GM21381 (cell line): ENCODE results near the gene TSPAN9.

Source experiments
- ATAC-seq: cut with Tn5 transposase; IDR thresholded peaks from one replicate; pipeline ENCODE4 v1.9.1; 2021; ENCODE audit warnings: mild to moderate bottlenecking, moderate library complexity; ENCODE audit not compliant: unreplicated experiment

The TSPAN9 gene

DNA sequence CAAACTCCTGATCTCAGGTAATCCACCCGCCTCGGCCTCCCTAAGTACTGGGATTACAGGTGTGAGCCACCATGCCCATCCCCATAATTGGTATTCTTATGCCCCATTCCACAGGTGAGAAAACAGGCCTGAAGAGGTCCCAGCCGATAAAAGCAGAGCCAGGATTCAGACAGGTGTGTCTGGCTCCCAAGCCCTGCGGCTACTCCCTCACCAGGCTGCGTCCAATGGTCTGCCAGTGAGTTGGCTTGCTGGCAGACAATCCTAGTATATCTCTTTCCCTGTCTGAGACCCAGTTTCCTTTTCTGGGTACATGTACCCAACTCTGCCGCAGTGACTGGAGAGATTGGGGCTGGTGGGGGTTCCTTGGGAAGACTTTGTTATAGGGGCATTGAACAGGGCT, 1.9 kb upstream of the TSPAN9 start:
- ATAC-seq = no peak

- ATAC-seq = no peak
Observed at GRCh38 chr12:3077572-3078081, 448 bp downstream of the TSPAN9 start.

- no peak for ATAC-seq
Observed at GRCh38 chr12:3078086-3078820, 1.1 kb downstream of the TSPAN9 start.

DNA sequence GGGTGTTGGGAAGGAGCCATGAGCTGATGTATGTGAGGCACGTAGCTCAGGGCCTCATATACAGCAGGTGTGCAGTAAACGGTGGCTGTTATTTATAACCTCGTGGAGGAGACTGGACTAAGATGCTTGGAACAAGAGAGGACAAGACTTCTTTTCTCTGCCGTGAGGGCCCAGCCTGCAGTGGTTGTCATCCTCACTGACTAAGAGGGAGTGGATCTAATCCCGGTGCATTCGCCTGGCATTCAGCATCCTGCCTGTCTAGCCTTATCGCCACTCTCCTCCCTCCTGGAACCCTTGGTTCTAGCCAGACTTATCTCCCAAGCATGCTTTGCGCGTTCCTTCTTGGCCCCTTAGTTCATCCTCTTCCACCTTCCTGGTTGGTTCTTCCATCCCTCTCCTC, 3.9 kb downstream of the TSPAN9 start:
- no peak for ATAC-seq

- ATAC-seq = no peak
Observed at GRCh38 chr12:3081886-3082285, 4.7 kb downstream of the TSPAN9 start.

DNA sequence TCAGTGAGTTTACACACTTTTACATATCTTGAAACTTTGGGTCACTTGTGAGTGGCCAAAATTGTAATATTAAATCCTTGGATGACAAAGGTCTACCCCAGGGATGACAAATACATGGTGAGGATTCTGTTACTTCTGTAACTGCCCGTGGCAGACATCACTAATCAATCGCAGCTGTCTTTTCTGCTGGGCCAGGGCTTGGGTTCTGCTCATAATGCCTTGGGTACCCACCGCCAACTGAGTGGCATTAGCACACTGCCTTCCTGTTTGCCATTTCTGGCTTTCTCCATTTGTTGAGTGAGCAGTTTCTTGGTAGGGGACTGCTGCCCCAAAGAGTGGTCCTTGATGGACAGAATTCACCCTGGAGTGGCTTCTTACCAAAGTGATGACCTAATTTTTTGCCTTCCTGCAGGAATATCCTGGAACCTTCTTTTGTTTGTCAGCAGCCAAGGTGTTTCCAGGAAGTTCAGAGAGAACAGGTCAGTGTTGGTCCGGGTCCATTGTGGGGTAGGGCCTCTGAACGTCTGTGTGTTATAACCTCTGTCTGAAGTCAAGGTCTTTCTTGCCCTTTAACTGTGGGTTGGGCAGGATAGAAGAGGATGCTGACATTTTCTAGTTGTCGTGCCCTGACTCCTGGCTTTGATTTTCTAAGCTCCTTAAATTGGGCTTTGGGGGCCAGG, 6.2 kb downstream of the TSPAN9 start:
- no peak for ATAC-seq

- no peak for ATAC-seq
Observed at GRCh38 chr12:3083921-3084347, 6.8 kb downstream of the TSPAN9 start.

DNA sequence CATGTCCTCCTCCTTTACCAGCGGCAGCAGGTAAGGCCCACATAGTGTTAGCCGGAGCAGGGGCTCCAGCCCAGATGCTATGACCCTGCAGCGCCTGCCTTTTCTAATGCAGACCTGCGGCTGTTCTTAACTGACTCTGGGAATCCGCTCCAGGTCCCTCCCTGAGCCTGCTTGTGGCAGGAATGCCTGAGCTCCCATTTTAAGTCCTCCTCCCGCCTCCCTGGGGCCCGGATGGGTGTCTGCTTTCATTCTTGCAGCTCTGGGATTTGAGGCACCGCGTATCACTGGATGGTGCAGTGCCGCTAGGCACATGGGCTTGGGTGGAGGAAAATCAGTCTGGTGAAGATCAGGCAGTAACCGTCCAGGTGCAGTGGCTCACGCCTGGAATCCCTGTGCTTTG, 7.6 kb downstream of the TSPAN9 start:
- ATAC-seq = no peak

DNA sequence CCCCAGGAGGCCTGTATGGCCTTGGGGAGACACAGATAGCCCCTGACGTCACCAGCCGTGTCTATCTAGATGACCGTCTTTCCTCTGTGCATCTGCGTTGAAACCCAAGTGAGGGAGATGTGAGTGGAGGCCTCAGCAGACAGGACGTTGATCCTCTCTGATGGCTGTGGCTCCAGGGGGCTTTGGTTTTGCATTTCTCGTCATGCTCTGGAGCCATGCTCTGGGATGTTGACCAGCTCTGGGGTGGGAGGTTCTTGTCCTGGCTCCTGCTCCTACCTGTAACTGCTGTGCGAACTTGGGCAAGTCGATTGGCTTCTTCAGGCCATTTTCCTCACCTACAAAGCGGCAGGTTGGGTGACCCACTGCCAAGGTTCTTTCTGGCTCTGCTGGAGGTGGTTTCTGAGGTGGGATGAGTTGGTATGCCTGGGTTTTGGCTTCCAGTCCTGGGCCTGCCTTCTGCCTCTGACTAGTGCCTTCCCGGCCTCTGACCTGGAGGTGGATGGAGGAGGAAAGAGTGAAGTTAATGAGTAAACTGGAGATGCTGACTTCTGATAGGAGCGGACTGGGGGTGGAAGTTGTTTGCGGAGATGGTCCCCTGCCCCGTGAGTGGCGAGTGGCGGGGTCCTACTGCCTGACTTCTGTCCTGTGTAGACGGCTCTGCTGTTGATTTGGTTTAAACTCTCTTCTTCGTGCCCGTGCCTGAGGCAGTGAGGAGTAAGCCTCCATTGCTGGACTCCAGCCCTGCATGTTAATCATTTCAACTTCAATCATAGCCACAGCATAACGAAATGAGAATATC, 8.4 kb downstream of the TSPAN9 start:
- no peak for ATAC-seq

- ATAC-seq = no peak
Observed at GRCh38 chr12:3086211-3086610, 9.0 kb downstream of the TSPAN9 start.

DNA sequence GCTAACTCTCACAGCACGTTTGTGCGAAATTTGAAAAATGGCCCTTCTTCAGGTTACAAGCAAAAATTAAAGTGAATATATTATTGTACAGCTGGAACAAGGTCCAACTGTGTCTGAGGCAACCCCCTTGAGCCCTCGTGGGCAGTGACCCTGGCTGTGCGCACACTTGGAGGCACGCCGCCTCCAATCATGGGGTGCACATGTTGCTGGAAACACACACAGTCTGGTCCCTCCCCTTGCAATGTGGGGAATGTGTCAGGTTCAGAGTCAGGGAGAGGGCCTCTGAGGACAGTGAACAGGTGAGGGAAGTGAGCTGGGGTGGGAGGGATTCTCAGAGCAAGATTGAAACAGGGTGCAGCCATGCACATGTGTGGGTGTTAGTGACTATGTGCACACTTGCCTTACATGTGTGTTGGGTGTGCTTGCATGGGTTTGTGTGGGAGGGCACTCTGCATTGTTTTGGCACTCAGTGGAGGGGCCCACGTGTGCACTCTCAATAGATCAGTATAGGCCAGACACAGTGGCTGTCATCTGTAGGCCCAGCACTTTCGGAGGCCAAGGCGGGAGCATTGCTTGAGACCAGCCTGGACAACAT, 9.6 kb downstream of the TSPAN9 start:
- ATAC-seq = no peak

- no peak for ATAC-seq
Observed at GRCh38 chr12:3087758-3088650, 10.8 kb downstream of the TSPAN9 start.

DNA sequence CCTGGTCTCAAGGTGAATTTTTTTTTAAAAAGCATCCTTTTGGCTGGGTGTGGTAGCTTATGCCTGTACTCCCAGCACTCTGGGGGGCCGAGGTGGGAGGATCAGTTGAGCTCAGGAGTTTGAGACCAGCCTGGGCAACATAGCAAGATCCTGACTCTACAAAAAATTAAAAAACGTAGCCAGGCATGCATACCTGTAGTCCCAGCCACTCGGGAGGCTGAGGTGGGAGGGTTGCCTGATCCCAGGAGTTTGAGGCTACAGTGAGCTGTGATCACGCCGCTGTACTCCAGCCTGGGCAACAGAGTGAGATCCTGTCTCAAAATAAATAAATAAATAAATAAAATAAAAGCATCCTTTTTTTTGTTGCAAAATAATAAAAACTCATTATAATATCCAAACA, 12.4 kb downstream of the TSPAN9 start:
- ATAC-seq = no peak

GRCh38 chr12:3090240-3091037, 13.3 kb downstream of the TSPAN9 start:
- ATAC-seq = no peak

DNA sequence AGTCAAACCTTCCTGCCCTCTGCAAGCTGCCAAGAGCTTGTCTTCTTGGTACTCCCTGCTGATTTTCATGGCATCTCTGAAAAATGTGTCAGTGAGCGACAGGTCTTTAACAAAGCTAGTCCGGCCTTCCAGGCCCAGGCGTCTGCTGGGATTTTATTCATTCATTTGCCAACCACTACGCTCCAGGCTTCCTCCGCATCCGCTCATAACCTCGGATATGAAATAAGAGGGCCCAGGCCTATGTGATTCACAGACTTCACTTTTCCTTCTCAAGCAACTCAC, 13.8 kb downstream of the TSPAN9 start:
- ATAC-seq = no peak

- no peak for ATAC-seq
Observed at GRCh38 chr12:3091382-3092241, 14.4 kb downstream of the TSPAN9 start.

DNA sequence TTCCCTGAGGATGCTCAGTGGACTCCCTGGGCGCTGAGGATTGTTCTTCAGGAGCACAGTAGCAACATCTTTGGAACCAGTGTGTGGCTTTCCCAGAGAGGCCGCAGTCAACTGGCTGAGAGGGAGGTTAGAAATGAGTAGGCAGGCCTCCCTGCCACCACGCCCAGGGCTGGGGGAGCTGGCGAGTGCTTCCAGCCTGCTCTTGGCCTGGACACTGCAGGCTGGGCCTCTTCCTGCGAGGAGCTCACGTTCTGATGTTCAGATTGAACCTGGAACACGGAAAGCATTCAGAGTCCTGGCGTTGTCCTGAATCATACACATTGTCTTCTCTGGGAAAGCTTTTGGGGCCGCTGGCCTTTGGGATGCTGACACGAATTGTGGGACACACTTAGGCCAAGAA, 15.6 kb downstream of the TSPAN9 start:
- no peak for ATAC-seq

- ATAC-seq = no peak
Observed at GRCh38 chr12:3097186-3097804, 20.1 kb downstream of the TSPAN9 start.
